ENCODE data around the gene XYLT1. TPM values are rescaled to one million over a fixed set of nuclear protein-coding genes. Genes with fewer than 3 reads are reported as not detected.

The XYLT1 gene
- total and polyA plus RNA-seq, 10 of the 15 experiments (the other 5 are each of a cell fraction or from before 2014, with no cell fraction given), result 0.88 to 14.8 (median 5.8) TPM

DNA sequence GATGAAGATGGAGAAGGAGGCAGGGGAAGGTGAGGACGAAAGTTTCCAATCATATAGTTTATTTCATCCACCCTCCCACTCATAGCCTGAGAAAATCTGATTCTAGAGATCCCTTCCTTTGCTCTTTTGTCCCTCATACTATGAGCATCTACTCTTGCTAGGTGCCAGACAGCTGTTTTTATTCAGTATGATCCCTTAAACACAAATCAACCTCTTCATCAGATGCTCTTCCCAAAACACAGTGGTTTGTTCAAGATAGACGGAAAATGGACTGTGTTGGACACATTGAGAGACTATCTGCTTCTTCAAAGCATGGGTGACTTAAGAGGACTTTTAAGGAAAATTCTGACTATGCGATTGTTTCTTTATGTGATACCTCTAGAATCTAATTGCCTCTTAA lies 49.4 kb upstream of the XYLT1 start:
- Histone ChIP-seq H3K4me1 (ENCODE audit: control insufficient read depth, insufficient read depth, low read length) (no peaks in the 10 kb centered on the region), H3K79me2 (ENCODE audit: control insufficient read depth, insufficient read depth, low read length) (no peaks in the 10 kb centered on the region), H3K27me3 (replicated peaks in 1 of 2; ENCODE audit: control insufficient read depth in 2 of 2, insufficient read depth in 2 of 2, low read length in 1 of 2) (no peaks in the 10 kb centered on the region; a peak in 1 of 4 replicates), H3K36me3 (ENCODE audit: control insufficient read depth in 2 of 2, insufficient read depth in 2 of 2, low read length in 1 of 2) (no peaks in the 10 kb centered on the region), H4K20me1 (ENCODE audit: control insufficient read depth, insufficient read depth) (no peaks in the 10 kb centered on the region), H3K4me3 (no peak overlapping the region), H3K9ac (ENCODE audit: control insufficient read depth, insufficient read depth, low read length) (no peak overlapping the region), H3K9me3 (replicated peaks; ENCODE audit: control insufficient read depth, insufficient read depth, low read length) (no peaks in the 10 kb centered on the region), H3K27ac (ENCODE audit: control insufficient read depth, insufficient read depth) (no peak overlapping the region), H3K4me2 (ENCODE audit: control insufficient read depth, insufficient read depth) (no peak overlapping the region), H2AFZ (ENCODE audit: control insufficient read depth, low read depth, low read length) (no peak overlapping the region)
- ChIA-PET CTCF (no interaction called here), POLR2A (no interaction called here), SMC1A (ENCODE audit: uncharacterized antibody, unreplicated experiment) (interaction anchor here (1.0 kb wide), 1 partner anchor 10 kb away, joined by 3 read pairs; no protein-coding TSS in a partner anchor), RAD21 (ENCODE audit: unreplicated experiment) (no interaction called here)
- FAIRE-seq (no peak), ATAC-seq (no peak), DNase-seq (ENCODE audit: low read depth, low spot score) (no peak)
- TF ChIP-seq ZNF384 (IDR thresholded peaks at IDR 0.05; ENCODE audit: borderline replicate concordance, low read depth, low read length), result no peak
- TF ChIP-seq FOXK2 (IDR thresholded peaks at IDR 0.05), result no peak
- no peak for TF ChIP-seq MYB (IDR thresholded peaks at IDR 0.05; ENCODE audit: borderline replicate concordance, low read depth, low read length)
- TF ChIP-seq, protein P1, sequence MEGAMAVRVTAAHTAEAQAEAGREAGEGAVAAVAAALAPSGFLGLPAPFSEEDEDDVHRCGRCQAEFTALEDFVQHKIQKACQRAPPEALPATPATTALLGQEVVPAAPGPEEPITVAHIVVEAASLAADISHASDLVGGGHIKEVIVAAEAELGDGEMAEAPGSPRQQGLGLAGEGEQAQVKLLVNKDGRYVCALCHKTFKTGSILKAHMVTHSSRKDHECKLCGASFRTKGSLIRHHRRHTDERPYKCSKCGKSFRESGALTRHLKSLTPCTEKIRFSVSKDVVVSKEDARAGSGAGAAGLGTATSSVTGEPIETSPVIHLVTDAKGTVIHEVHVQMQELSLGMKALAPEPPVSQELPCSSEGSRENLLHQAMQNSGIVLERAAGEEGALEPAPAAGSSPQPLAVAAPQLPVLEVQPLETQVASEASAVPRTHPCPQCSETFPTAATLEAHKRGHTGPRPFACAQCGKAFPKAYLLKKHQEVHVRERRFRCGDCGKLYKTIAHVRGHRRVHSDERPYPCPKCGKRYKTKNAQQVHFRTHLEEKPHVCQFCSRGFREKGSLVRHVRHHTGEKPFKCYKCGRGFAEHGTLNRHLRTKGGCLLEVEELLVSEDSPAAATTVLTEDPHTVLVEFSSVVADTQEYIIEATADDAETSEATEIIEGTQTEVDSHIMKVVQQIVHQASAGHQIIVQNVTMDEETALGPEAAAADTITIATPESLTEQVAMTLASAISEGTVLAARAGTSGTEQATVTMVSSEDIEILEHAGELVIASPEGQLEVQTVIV (IDR thresholded peaks at IDR 0.05; ENCODE audit: borderline replicate concordance, partially characterized antibody), result no peak
- no peak for TF ChIP-seq RBBP5 (conservative IDR thresholded peaks at IDR 0.05)
- no peak for TF ChIP-seq PML (IDR thresholded peaks at IDR 0.05; ENCODE audit: low read length)
- TF ChIP-seq, protein P2, sequence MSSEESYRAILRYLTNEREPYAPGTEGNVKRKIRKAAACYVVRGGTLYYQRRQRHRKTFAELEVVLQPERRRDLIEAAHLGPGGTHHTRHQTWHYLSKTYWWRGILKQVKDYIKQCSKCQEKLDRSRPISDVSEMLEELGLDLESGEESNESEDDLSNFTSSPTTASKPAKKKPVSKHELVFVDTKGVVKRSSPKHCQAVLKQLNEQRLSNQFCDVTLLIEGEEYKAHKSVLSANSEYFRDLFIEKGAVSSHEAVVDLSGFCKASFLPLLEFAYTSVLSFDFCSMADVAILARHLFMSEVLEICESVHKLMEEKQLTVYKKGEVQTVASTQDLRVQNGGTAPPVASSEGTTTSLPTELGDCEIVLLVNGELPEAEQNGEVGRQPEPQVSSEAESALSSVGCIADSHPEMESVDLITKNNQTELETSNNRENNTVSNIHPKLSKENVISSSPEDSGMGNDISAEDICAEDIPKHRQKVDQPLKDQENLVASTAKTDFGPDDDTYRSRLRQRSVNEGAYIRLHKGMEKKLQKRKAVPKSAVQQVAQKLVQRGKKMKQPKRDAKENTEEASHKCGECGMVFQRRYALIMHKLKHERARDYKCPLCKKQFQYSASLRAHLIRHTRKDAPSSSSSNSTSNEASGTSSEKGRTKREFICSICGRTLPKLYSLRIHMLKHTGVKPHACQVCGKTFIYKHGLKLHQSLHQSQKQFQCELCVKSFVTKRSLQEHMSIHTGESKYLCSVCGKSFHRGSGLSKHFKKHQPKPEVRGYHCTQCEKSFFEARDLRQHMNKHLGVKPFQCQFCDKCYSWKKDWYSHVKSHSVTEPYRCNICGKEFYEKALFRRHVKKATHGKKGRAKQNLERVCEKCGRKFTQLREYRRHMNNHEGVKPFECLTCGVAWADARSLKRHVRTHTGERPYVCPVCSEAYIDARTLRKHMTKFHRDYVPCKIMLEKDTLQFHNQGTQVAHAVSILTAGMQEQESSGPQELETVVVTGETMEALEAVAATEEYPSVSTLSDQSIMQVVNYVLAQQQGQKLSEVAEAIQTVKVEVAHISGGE (CRISPR knock-in tag; IDR thresholded peaks at IDR 0.05), result no peak
- in situ Hi-C loops (cut with MboI), result no loop called here
- intact Hi-C loops (cut with micrococcal nuclease; ENCODE audit: unreplicated experiment), result no loop called here
- BruUV-seq (replicated peaks), result no TSS peak
- 38% methylated on average over 3 of the region's 3 CpGs for WGBS (ENCODE audit: insufficient coverage, insufficient replicate concordance, low lambda C conversion rate, missing lambda C conversion rate)

All from GM12878 (cell line).